GM18868 (cell line): Measurements from ENCODE around the gene OTULIN.

Experiments used
- ATAC-seq: cut with Tn5 transposase; IDR thresholded peaks from one replicate; pipeline ENCODE4 v1.9.1; 2021; ENCODE audit warnings: mild to moderate bottlenecking, moderate library complexity; ENCODE audit not compliant: unreplicated experiment

The OTULIN gene

DNA sequence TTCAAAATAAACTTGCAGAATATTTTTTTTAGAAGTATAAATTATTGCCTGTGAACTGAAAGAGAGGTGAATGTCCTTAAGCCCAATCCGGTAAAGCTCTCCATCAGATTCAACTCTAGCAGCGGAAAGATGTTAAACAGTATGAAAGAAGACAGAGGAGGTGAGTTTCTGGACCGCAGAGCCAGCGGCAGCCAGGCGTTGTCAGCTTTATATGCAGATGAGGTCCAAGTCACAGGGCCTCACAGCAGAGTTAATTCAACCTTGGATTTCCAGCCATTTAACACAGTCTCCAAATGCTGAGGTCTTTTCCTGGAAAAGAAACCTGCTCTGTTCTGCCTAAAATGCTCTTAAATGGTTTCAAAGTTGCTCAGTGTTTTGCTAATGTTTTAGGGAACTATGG is 75.5 kb downstream of the OTULIN start:
- ATAC-seq: no peak

DNA sequence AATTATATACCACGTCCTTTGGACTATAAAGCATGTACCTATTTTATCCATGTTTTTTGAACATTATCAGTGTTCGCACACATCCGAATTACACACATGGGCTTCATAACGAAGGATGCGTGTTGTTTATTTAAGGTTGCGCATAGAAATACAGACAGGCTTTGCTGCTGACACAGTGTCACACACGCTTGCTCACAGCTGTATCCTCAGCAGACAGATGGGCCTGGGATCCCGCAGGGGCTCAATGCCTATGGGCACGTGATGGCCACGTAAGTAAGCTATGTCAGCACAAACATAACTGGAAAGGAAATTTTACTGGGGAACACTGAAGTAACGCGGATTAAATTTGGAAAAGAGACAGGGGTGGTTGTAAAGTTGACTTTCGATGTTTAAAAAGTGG is 76.6 kb downstream of the OTULIN start:
- no peak for ATAC-seq

DNA sequence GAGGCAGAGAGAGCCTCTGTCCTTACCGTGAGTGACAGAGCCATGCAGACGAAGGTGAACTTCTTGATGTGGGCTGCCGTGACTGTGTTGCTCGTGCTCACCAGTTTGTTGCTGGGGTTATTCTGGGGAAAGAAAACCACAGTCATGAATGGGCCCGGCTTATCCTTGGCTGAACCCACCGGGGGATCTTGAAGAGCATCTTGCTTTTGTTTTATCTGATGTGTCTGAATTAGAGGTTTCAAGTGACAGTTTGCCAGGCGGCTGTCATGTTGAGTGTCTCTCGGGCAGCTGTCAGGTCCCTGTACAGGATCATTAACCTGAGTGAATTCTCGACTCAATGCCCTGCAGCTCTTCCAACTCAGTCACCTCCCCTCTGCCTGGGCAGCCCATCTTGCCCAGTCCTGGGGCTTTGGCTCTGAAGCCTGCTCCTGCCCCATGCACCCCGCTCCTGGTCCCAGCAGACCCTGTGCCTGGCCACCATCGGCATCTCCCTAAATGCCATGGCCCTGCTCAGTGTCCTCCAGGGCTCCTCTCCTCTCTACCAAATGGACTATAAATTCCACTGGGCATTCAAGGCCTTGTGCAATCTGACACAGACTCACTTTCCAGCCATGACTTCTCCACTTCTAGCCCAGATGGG is 77.4 kb downstream of the OTULIN start:
- ATAC-seq: no peak

DNA sequence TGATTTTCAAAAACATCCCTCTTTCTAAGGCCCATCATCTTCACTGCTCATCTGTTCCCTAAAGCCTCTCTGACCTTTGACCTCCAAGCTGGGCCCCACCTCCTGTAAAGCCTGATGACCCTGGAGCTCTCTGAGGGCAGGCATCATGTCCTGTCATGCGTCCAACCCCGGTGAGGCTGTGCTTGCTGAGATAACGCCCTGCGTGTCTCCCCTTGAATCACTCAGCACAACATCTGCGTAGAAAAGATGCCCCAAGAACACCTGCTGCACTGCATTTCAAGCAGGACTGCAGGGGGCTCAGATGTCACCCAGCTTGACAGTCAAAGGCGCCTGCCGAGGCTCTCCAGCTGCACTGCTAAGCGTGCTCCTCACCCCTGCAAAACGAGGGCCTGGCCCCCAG is 78.0 kb downstream of the OTULIN start:
- no peak for ATAC-seq

- peak; percentile 28 for ATAC-seq
Measured at GRCh38 chr5:14743601-14744295, 79.2 kb downstream of the OTULIN start.

GRCh38 chr5:14744296-14745187 is 80.0 kb downstream of the OTULIN start:
- ATAC-seq: peak; percentile 81

DNA sequence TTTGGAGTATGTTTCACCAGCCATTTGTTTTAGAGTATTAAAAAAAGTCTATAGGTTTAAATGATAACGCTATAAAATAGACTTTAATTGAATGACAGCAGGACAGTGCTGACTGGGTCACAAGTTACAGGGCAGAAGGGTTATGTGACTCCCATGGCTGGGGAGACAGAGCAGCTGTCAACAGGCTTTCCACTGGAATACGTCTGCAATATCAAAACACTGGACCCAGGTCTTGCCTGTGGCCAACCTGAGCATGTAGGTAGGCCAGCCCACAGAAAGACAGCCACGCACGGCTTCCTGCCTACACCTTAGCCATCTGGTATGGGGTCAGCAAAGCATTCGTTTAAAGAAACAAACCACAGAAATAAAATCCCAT is 80.7 kb downstream of the OTULIN start:
- ATAC-seq: no peak

GRCh38 chr5:14745753-14746152 is 81.2 kb downstream of the OTULIN start:
- ATAC-seq: no peak

- ATAC-seq: no peak
Measured at GRCh38 chr5:14748180-14748900, 83.8 kb downstream of the OTULIN start.
